Upper lobe of left lung (tissue), 4 donors: ENCODE results near the gene GON4L.

Source experiments
- CTCF ChIP-seq, 6 experiments: fragments of 450-650 bp in 4 of 6; fragments of 200-600 bp in 2 of 6; sonication (generic) in 2 of 6; IDR thresholded peaks; one replicate each; pipeline ENCODE4 v1.5.1; 2016 to 2019; ENCODE audit warnings: antibody characterized with exemption in 6 of 6
- EP300 ChIP-seq, 4 donors: sonication (generic); formaldehyde crosslinking; IDR thresholded peaks; one replicate each; pipeline ENCODE4 v1.5.1; 2017; ENCODE audit warnings: antibody characterized with exemption in 4 of 4, control low read depth in 2 of 4
- POLR2A ChIP-seq, 4 donors: fragments of 450-650 bp; IDR thresholded peaks; one replicate each; pipeline ENCODE4 v1.5.1; 2016 to 2017; ENCODE audit warnings: antibody characterized with exemption in 4 of 4, mild to moderate bottlenecking in 2 of 4

GRCh38 chr1:155858800-155859233, 1.8 kb upstream of the GON4L start:
- TF ChIP-seq POLR2A (IDR thresholded peaks at IDR 0.05): no peak
- TF ChIP-seq CTCF (IDR thresholded peaks at IDR 0.05): no peak
- TF ChIP-seq EP300 (IDR thresholded peaks at IDR 0.05): no peak
